Midbrain (tissue), 1 donor: ENCODE data around the gene RBM33.

ENCODE experiments used
- DNase-seq: peaks from one replicate; lab custom pipeline; 2025; lab: John Stamatoyannopoulos, UW

The RBM33 gene

GRCh38 chr7:155724327-155725005 lies 80.0 kb downstream of the RBM33 start:
- DNase-seq = no peak

GRCh38 chr7:155725006-155725355 lies 80.5 kb downstream of the RBM33 start:
- no peak for DNase-seq

- no peak for DNase-seq
Observed at GRCh38 chr7:155727616-155728015, 83.2 kb downstream of the RBM33 start.

GRCh38 chr7:155728116-155728515 lies 83.7 kb downstream of the RBM33 start:
- DNase-seq = no peak

- DNase-seq = no peak
Observed at GRCh38 chr7:155729847-155730246, 85.4 kb downstream of the RBM33 start.

GRCh38 chr7:155731380-155731779 lies 86.9 kb downstream of the RBM33 start:
- no peak for DNase-seq

GRCh38 chr7:155731871-155732270 lies 87.4 kb downstream of the RBM33 start:
- no peak for DNase-seq

GRCh38 chr7:155732286-155732685 lies 87.8 kb downstream of the RBM33 start:
- no peak for DNase-seq

- no peak for DNase-seq
Observed at GRCh38 chr7:155733582-155734444, 89.4 kb downstream of the RBM33 start.

GRCh38 chr7:155734445-155734809 lies 90.0 kb downstream of the RBM33 start:
- DNase-seq = no peak

GRCh38 chr7:155735442-155736115 lies 91.1 kb downstream of the RBM33 start:
- no peak for DNase-seq

- DNase-seq = no peak
Observed at GRCh38 chr7:155737590-155737989, 93.1 kb downstream of the RBM33 start.

- DNase-seq = no peak
Observed at GRCh38 chr7:155738104-155738503, 93.6 kb downstream of the RBM33 start.

- peak; percentile 87 for DNase-seq
Observed at GRCh38 chr7:155738652-155739537, 94.4 kb downstream of the RBM33 start.

GRCh38 chr7:155739538-155740143 lies 95.2 kb downstream of the RBM33 start:
- DNase-seq = no peak

GRCh38 chr7:155741082-155741481 lies 96.6 kb downstream of the RBM33 start:
- no peak for DNase-seq

GRCh38 chr7:155741805-155742204 lies 97.3 kb downstream of the RBM33 start:
- DNase-seq = no peak

- DNase-seq = no peak
Observed at GRCh38 chr7:155743177-155743576, 98.7 kb downstream of the RBM33 start.

- DNase-seq = no peak
Observed at GRCh38 chr7:155744971-155745683, 100.7 kb downstream of the RBM33 start.

- no peak for DNase-seq
Observed at GRCh38 chr7:155745737-155746136, 101.3 kb downstream of the RBM33 start.

- DNase-seq = no peak
Observed at GRCh38 chr7:155746188-155746587, 101.7 kb downstream of the RBM33 start.
